Colon (tissue), 2 donors: ENCODE measurements around the gene EWSR1.
"Not testable (repeated sequence)": the region's sequence is repeated elsewhere in the genome, so short reads cannot be mapped to it uniquely, and the experiment has no call there.

Source experiments
- FAIRE-seq: peaks from 2 replicates; lab custom pipeline; 2012; peaks lifted over from hg19 to GRCh38; lab: Jason Lieb, UNC
- donor health status: control.
- donor health status: control.

The EWSR1 gene

DNA sequence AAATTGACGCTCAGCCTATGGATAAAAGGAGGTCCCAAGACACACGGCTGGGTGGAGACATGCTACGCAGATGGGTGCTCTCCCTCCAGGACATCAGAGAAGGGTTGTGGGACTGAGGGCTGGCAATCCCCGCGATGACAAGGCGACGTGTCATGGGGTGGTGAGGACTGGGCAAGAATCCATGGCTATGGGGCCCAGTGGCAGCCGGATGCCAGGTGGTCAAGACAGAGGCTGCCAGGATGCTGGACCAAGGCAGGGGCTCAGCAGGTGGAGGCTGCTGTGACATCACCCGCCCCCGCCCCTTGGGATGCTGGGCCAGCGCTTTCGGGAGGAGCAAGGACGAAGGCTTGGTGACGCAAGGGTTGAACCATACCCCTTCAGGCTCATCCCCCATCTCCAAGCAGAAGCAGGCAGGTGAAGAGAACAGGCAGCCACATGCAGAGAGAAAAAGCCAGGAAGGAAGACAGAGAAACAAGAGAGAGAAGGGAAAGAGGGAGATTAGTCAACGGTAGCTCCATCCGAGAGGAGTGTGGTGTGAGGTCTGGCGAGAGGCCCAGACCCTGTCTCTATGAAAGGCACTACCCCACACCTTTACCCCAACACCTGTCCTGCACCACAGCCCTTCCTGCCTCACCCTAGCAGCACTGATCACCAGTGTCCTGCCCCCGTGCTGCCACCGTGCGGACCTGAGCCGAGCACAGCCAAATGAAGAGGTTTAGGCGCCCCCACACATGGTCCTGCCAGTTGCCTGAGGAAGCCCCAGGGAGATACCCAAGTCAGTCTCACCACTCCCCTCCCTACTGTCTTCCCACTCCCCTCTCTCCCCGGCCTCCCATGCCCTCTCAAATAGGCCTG, 71.5 kb downstream of the EWSR1 start:
- no peak for FAIRE-seq

GRCh38 chr22:29340566-29340965, 72.5 kb downstream of the EWSR1 start:
- FAIRE-seq = no peak

- no peak for FAIRE-seq
Observed at GRCh38 chr22:29341056-29341848, 73.2 kb downstream of the EWSR1 start.

- no peak for FAIRE-seq
Observed at GRCh38 chr22:29341849-29342127, 73.7 kb downstream of the EWSR1 start.

GRCh38 chr22:29342177-29342576, 74.1 kb downstream of the EWSR1 start:
- no peak for FAIRE-seq

DNA sequence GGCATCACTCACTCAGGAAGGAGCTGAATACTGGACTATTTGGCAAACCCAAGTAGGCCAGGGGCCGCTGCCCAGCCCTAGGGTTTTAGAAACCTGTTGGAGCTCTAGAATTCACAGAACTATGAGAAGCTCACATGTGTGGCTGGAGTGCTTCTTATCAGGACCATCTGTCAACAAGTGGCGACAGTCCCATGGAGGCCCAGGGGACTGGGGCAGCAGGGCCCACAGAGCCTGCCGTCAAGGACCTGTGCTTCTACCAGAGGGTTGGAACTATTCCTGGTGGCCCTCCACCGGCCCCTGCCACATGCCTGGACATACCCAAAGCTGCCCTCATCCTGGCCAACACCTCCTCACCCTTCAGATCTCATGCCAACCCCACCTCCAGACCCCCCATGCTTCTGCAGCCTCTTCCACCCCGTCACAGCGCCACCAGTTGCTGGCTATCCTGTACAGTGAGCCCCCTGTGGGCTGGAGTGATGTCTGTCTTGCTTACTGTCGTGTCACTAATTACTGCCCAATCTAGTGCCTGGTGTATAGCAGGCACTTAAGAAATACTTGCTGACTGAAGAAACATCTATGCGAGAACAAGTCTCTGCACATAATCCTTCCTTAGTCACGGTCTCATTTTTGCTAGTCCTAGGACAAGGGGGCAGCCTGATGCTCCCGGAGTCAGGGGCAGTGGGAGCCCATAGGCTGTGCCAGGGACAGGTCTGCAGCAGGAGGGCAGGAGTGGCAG, 74.7 kb downstream of the EWSR1 start:
- no peak for FAIRE-seq

GRCh38 chr22:29343313-29343805, 75.3 kb downstream of the EWSR1 start:
- no peak for FAIRE-seq

DNA sequence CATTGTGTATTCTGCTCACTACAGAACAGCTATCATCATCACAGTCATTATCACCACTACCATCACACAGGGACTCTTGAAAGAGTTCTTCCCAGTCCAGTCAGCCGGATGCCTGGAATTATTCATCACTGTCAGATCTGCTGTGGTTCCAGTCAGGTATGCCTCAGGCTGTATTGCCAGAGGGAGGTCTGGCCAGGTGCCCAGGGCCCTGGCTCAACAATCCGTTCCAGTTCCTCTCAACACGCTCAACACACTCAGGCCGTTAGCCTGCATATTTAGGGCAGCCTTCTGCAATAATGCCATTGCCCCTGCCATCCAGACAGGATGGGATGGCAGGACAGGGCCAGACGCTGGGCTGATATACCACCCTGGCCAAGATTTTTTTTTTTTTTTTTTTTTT, 76.1 kb downstream of the EWSR1 start:
- FAIRE-seq = no peak

DNA sequence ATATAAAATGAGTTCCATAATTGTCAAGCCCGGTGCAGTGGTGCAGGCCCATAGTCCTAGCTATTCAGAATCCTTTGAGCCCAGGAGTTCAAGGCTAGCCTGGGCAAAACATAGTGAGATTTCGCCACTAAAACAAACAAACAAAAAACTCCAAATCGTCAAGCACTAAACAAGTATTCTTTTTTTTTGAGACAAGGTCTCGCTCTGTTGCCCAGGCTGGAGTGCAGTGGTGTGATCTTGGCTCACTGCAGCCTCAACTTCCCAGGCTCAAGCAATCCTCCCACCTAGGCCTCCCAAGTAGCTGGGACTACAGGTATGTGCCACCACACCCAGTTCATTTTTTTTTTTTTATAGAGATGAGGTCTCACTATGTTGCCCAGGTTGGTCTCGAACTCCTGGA, 76.8 kb downstream of the EWSR1 start:
- not testable (repeated sequence) for FAIRE-seq

- FAIRE-seq = no peak
Observed at GRCh38 chr22:29345932-29346331, 77.9 kb downstream of the EWSR1 start.

GRCh38 chr22:29346659-29347058, 78.6 kb downstream of the EWSR1 start:
- no peak for FAIRE-seq

DNA sequence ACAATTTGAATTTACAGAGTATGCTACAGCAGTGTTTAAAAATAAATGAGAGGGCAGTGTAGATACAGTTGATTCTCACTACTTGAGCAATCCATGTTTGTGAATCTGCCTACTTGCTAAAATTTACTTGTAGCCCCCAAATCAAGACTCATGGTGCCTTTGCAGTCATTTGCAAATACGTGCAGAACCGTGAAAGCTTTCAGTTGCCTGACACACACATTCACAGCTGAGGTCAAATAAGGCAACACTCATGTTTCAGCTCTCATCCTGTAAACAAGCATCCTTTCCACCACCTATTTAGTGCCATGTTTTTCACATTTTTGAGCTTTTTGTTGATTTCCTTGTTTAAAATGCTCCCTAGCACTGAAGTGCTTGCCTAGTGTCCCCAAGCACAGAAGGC, 80.0 kb downstream of the EWSR1 start:
- no peak for FAIRE-seq

DNA sequence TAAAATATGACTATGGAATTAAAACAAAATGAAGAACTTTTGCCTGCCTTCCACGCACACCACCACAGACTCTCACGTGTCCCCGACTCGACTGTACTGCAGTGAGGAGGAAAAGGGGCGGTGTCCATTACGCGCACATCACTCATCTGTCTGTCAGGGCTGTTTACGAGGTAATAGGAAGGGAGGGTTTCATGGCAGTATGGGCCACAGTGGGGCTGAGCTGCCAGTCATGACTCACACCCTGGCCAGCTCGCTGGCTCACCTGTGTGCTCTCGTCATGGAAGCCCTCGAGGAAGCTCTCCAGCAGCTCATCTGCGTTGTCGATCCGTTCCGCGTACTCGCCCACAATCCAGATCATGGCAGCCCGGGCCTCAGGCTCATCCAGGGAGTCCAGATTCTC, 80.9 kb downstream of the EWSR1 start:
- FAIRE-seq = no peak
